Measurements from ENCODE around the gene NOLC1. TPM values are rescaled to one million over a fixed set of nuclear protein-coding genes. Genes with fewer than 3 reads are reported as not detected.

Gene NOLC1
- total and polyA plus RNA-seq, 2 of the 13 experiments (the other 11 are each of a cell fraction or from before 2014, with no cell fraction given): 50.6 to 81.0 TPM

- TF ChIP-seq AKNA (CRISPR knock-in tag; IDR thresholded peaks at IDR 0.05; ENCODE audit: borderline replicate concordance) (no peak), HCFC1 (IDR thresholded peaks at IDR 0.05; ENCODE audit: low read depth, low read length) (peak; percentile 98), ZEB1 (IDR thresholded peaks at IDR 0.05; ENCODE audit: insufficient replicate concordance, low read depth) (peak; percentile 88), PAF1 (CRISPR knock-in tag; IDR thresholded peaks at IDR 0.05) (no peak), ZNF337 (CRISPR knock-in tag; IDR thresholded peaks at IDR 0.05; ENCODE audit: borderline replicate concordance, low read depth) (peak; percentile 76; the same call in 1 of the 2 replicates), ZNF652 (CRISPR knock-in tag; IDR thresholded peaks at IDR 0.05; ENCODE audit: borderline replicate concordance, low read depth) (no peak), ZNF160 (CRISPR knock-in tag; IDR thresholded peaks at IDR 0.05) (no peak), AHDC1 (CRISPR knock-in tag; IDR thresholded peaks at IDR 0.05; ENCODE audit: borderline replicate concordance) (no peak), ZNF878 (CRISPR knock-in tag; IDR thresholded peaks at IDR 0.05) (no peak), PHF8 (CRISPR knock-in tag; IDR thresholded peaks at IDR 0.05) (peak; percentile 88; the same call in 1 of the 2 replicates), RORA (CRISPR knock-in tag; IDR thresholded peaks at IDR 0.05) (no peak), ZNF709 (CRISPR knock-in tag; IDR thresholded peaks at IDR 0.05) (peak; percentile 92; the same call in 1 of the 2 replicates), HES4 (CRISPR knock-in tag; IDR thresholded peaks at IDR 0.05; ENCODE audit: borderline replicate concordance) (0 out of 2 replicates have a peak, but pooled peaks have one; percentile 65), GPBP1L1 (CRISPR knock-in tag; IDR thresholded peaks at IDR 0.05) (no peak), CREBL2 (CRISPR knock-in tag; IDR thresholded peaks at IDR 0.05; ENCODE audit: borderline replicate concordance) (peak; percentile 25; the same call in 1 of the 2 replicates)
These were observed 19.4 kb upstream of the NOLC1 start, which contains the start of gene PPRC1 (continued) for GRCh38 chr10:102132563-102133372.

All from HepG2 (cell line).